PC-9 (cell line): ENCODE measurements around the gene NFRKB. TPM values are rescaled to one million over a fixed set of nuclear protein-coding genes. Genes with fewer than 3 reads are reported as not detected.

ENCODE experiments used
- BruUV-seq: library from RNA; stranded (reverse); fragments of 400-500 nt; replicated peaks from 2 replicates; lab custom pipeline; 2021; lab: Mats Ljungman, UMichigan
- CTCF ChIA-PET: fragments of 300-600 bp; sonication (Branson Sonifier 250); formaldehyde crosslinking; loops from one replicate; lab custom pipeline; 2022; ENCODE audit warnings: antibody characterized with exemption; lab: Charles Lee
- POLR2A ChIA-PET: fragments of 300-600 bp; sonication (Branson Sonifier 250); formaldehyde crosslinking; loops from one replicate; lab custom pipeline; 2022; ENCODE audit warnings: antibody characterized with exemption; ENCODE audit not compliant: unreplicated experiment; lab: Charles Lee
- DNase-seq, 2 experiments: peaks; one replicate each; pipeline versions ENCODE4 v3.0.0 to v3.0.0-alpha.2; 2015 to 2022; ENCODE audit warnings: mixed read lengths in 1 of 2
- H2AFZ ChIP-seq: fragments of 200-600 bp; sonication (generic); 2 replicates; pipeline ENCODE4 v1.8.1; 2017; ENCODE audit warnings: antibody characterized with exemption
- H3F3A ChIP-seq: fragments of 200-600 bp; sonication (generic); 2 replicates; pipeline ENCODE4 v1.8.1; 2017; ENCODE audit warnings: antibody characterized with exemption, mild to moderate bottlenecking, low read depth; ENCODE audit not compliant: insufficient read depth
- H3K27ac ChIP-seq: fragments of 200-600 bp; sonication (generic); 2 replicates; pipeline ENCODE4 v1.6.1; 2016; ENCODE audit warnings: mixed run types
- H3K27me3 ChIP-seq: fragments of 200-600 bp; sonication (generic); 2 replicates; pipeline ENCODE4 v1.6.1; 2016; ENCODE audit warnings: low read depth, mixed run types; ENCODE audit not compliant: insufficient read depth
- H3K36me3 ChIP-seq: fragments of 200-600 bp; sonication (generic); 2 replicates; pipeline ENCODE4 v1.6.1; 2016; ENCODE audit warnings: low read depth, mixed run types
- H3K4me1 ChIP-seq: fragments of 200-600 bp; sonication (generic); replicated peaks from 2 replicates; pipeline ENCODE4 v1.6.1; 2016; ENCODE audit warnings: mixed run types; ENCODE audit not compliant: insufficient read depth
- H3K4me2 ChIP-seq: fragments of 200-600 bp; sonication (generic); 2 replicates; pipeline ENCODE4 v1.6.1; 2017; ENCODE audit warnings: mixed run types
- H3K4me3 ChIP-seq: fragments of 200-600 bp; sonication (generic); 2 replicates; pipeline ENCODE4 v1.6.1; 2016; ENCODE audit warnings: mixed run types
- H3K79me2 ChIP-seq: fragments of 200-600 bp; sonication (generic); 2 replicates; pipeline ENCODE4 v1.6.1; 2017; ENCODE audit warnings: low read depth, mixed run types
- H3K9me2 ChIP-seq: fragments of 200-600 bp; sonication (generic); 2 replicates; pipeline ENCODE4 v1.8.1; 2017; ENCODE audit warnings: mild to moderate bottlenecking; ENCODE audit not compliant: insufficient read depth
- H3K9me3 ChIP-seq: fragments of 200-600 bp; sonication (generic); 2 replicates; pipeline ENCODE4 v1.8.1; 2016; ENCODE audit warnings: low read depth; ENCODE audit not compliant: insufficient read depth
- H4K20me1 ChIP-seq: fragments of 200-600 bp; sonication (generic); 2 replicates; pipeline ENCODE4 v1.8.1; 2017; ENCODE audit not compliant: insufficient read depth
- EZH2 ChIP-seq: fragments of 200-600 bp; sonication (generic); IDR thresholded peaks from 2 replicates; pipeline ENCODE4 v1.8.0; 2017; ENCODE audit warnings: antibody characterized with exemption, low read depth
- intact Hi-C: fragments of 100-400 bp; cut with micrococcal nuclease; formaldehyde crosslinking; loops from one replicate; pipeline ENCODE4 v1.10.0; 2022; ENCODE audit not compliant: unreplicated experiment
- total RNA-seq: library from RNA; stranded (reverse); gene quantifications from 2 replicates; pipeline ENCODE4 v1.2.3, GENCODE V29; 2021
- TF ChIP-seq, protein P1 (sequence below): fragments of 200-600 bp; sonication (generic); conservative IDR thresholded peaks from 2 replicates; pipeline ENCODE4 v1.6.1; 2017; ENCODE audit warnings: mixed run types, antibody characterized with exemption, mild to moderate bottlenecking, moderate library complexity

The NFRKB gene
- total RNA-seq, 1 experiment from 2014 or later: 37.8 TPM

DNA sequence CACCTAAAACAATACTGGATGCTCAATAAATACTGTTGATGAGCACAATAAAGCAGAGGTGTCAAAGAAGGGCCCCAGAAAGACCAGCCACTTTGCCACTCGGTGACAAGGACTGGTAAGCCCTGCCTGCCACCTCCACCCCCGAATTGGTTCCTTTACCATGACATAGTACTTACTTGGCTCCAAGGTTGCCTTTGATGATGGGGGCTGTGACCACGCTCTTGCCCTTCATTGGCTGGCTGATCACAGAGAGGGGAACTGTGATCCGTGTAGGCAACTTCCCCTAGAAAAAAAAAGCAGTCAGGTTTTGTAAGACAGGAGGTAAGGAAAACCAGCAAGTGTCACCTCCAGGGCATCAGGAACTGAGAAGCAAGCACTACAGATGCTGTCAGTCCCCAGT lies 29.7 kb downstream of the NFRKB start:
- Histone ChIP-seq H3K4me2 (peak overlapping the region; percentile 37; the same call in 1 of the 2 replicates), H3K27ac (peak overlapping the region; percentile 84), H3K9me2 (no peaks in the 10 kb centered on the region), H3K4me1 (peaks cover 77% of the 10 kb centered on the region), H3F3A (peaks cover 76% of the 10 kb centered on the region), H4K20me1 (no peaks in the 10 kb centered on the region), H3K27me3 (no peaks in the 10 kb centered on the region), H3K79me2 (peaks cover 12% of the 10 kb centered on the region), H3K9me3 (no peaks in the 10 kb centered on the region), H3K36me3 (peaks cover 60% of the 10 kb centered on the region), H2AFZ (no peak overlapping the region), H3K4me3 (no peak overlapping the region)
- ChIA-PET CTCF (no interaction called here), POLR2A (no interaction called here)
- intact Hi-C loops: no loop called here
- no peak for TF ChIP-seq EZH2
- TF ChIP-seq, protein P1, sequence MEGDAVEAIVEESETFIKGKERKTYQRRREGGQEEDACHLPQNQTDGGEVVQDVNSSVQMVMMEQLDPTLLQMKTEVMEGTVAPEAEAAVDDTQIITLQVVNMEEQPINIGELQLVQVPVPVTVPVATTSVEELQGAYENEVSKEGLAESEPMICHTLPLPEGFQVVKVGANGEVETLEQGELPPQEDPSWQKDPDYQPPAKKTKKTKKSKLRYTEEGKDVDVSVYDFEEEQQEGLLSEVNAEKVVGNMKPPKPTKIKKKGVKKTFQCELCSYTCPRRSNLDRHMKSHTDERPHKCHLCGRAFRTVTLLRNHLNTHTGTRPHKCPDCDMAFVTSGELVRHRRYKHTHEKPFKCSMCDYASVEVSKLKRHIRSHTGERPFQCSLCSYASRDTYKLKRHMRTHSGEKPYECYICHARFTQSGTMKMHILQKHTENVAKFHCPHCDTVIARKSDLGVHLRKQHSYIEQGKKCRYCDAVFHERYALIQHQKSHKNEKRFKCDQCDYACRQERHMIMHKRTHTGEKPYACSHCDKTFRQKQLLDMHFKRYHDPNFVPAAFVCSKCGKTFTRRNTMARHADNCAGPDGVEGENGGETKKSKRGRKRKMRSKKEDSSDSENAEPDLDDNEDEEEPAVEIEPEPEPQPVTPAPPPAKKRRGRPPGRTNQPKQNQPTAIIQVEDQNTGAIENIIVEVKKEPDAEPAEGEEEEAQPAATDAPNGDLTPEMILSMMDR: no peak
- DNase-seq: peak in 1 of 2 experiments; percentile 32
- BruUV-seq: no TSS peak

DNA sequence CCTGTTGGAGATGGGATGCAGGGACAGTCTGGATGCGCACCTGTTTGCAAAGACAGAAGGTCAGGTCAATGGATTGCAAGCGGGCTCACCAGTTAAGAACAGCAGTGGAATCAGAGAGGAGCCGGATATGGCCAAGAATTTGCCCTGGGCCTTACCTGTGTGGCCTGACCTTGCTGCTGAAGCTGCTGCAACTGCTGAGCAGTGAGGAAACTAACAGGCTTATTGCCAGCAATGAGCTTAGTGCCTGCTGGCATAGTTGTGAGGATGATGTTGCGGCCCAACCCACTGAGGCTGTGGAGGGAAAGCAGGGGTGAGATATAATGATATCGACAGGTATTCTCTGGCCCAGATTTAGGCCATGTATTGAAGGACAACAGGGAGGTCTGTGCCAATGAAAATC lies 30.6 kb downstream of the NFRKB start:
- H3K4me1 ChIP-seq: peaks cover 86% of the 10 kb centered on the region
- no peaks in the 10 kb centered on the region for H3K9me2 ChIP-seq
- H3F3A ChIP-seq: peaks cover 84% of the 10 kb centered on the region
- H3K9me3 ChIP-seq: no peaks in the 10 kb centered on the region
- H3K27ac ChIP-seq: peak overlapping the region; percentile 84
- H4K20me1 ChIP-seq: no peaks in the 10 kb centered on the region
- CTCF ChIA-PET: no interaction called here
- intact Hi-C loops: loop anchor here (5.0 kb wide), 2 partner anchors 78 to 98 kb away; no protein-coding TSS in a partner anchor
- no peak for TF ChIP-seq EZH2
- TF ChIP-seq, protein P1: no peak
- POLR2A ChIA-PET: interaction anchor here (0.6 kb wide), 1 partner anchor 78 kb away, joined by 3 read pairs; no protein-coding TSS in a partner anchor
- BruUV-seq: no TSS peak
- peaks cover 21% of the 10 kb centered on the region for H3K79me2 ChIP-seq
- H3K27me3 ChIP-seq: no peaks in the 10 kb centered on the region
- H3K36me3 ChIP-seq: peaks cover 60% of the 10 kb centered on the region
- DNase-seq: peak; percentile 55 to 95
- H3K4me3 ChIP-seq: no peak overlapping the region
- no peak overlapping the region for H2AFZ ChIP-seq
- H3K4me2 ChIP-seq: peak overlapping the region; percentile 37; the same call in 1 of the 2 replicates

DNA sequence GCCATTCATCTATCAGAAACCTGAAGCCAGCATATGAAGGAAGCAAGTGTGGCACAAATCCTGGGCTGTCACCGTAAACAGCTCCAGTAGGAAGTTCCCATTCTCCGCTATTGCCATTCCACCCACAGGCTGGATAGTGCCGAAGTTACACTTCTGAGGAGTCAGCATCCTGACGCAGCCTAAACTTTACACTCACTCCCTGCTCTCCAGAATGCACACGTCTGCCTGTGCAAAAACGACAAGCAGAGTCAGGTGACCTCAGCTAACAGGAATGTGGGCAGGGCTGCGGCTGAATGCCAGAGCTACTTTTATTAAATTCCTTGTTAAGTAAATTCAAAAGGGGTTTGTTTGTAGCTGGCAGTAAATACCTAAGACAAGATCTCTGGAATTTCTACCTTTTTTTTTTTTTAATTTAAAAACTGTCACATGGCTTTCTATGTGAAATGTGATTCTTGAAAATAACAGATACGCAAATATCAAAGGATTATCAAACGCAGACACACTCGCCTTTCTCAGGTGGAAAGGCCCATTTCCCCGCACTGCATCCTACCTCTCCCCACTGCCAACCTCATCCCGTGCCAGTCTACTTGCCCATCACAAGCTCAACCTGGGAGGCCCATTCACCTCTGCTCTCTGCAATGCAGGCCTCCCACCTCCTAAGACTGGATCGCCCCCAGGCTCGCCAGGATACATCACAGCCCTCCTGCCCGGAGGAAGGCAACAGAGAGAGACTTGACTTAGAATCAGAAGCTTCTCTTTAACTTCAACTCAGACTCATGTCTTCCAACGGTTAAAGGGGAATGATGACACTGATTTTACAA lies 33.5 kb downstream of the NFRKB start:
- H3K4me3 ChIP-seq: peak overlapping the region; percentile 41; the same call in 1 of the 2 replicates
- peak; percentile 92 to 100 for DNase-seq
- no peaks in the 10 kb centered on the region for H3K9me2 ChIP-seq
- BruUV-seq: no TSS peak
- TF ChIP-seq EZH2: no peak
- TF ChIP-seq, protein P1: no peak
- H3K9me3 ChIP-seq: no peaks in the 10 kb centered on the region
- no peak overlapping the region for H2AFZ ChIP-seq
- ChIA-PET CTCF (interaction anchor here (0.6 to 0.9 kb wide), 5 partner anchors 15 to 262 kb away, joined by 3 to 9 read pairs (median 4); no protein-coding TSS in a partner anchor), POLR2A (interaction anchor here (0.6 to 0.7 kb wide), 3 partner anchors 34 to 1147 kb away, joined by 3 to 7 read pairs (median 4); no protein-coding TSS in a partner anchor)
- peak overlapping the region; percentile 84 for H3K27ac ChIP-seq
- H3K79me2 ChIP-seq: peaks cover 23% of the 10 kb centered on the region
- peak overlapping the region; percentile 71 for H3K4me2 ChIP-seq
- peaks cover 45% of the 10 kb centered on the region for H3K36me3 ChIP-seq
- no peaks in the 10 kb centered on the region for H3K27me3 ChIP-seq
- intact Hi-C loops: loop anchor here (1.0 to 5.0 kb wide), 4 partner anchors 16 to 285 kb away; no protein-coding TSS in a partner anchor
- no peaks in the 10 kb centered on the region for H4K20me1 ChIP-seq
- peaks cover 82% of the 10 kb centered on the region for H3K4me1 ChIP-seq
- H3F3A ChIP-seq: peaks cover 64% of the 10 kb centered on the region
